Measurements from ENCODE around the gene PLA2G4C. TPM values are rescaled to one million over a fixed set of nuclear protein-coding genes. Genes with fewer than 3 reads are reported as not detected.

The PLA2G4C gene
- total RNA-seq, 1 donor from 2014 or later, result 4.0 TPM

DNA sequence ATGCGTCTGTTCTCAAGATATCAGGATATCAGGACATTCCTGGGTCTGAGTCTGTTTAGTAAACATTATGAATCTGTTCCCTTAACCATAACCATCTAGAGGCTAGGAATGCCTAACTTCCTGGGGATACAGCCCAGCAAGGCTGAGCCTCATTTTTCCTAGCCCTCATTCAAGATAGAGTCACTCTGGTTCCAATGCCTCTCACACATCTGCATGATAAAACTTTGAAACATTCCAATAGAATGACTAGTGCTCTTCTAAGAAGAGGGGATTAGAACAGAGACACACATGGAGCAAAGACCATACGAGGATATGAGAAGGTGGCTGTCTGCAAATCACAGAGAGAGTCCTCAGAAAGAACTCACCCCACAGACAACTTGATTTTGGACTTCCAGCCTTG, 46.1 kb downstream of the PLA2G4C start:
- TF ChIP-seq, protein P1, sequence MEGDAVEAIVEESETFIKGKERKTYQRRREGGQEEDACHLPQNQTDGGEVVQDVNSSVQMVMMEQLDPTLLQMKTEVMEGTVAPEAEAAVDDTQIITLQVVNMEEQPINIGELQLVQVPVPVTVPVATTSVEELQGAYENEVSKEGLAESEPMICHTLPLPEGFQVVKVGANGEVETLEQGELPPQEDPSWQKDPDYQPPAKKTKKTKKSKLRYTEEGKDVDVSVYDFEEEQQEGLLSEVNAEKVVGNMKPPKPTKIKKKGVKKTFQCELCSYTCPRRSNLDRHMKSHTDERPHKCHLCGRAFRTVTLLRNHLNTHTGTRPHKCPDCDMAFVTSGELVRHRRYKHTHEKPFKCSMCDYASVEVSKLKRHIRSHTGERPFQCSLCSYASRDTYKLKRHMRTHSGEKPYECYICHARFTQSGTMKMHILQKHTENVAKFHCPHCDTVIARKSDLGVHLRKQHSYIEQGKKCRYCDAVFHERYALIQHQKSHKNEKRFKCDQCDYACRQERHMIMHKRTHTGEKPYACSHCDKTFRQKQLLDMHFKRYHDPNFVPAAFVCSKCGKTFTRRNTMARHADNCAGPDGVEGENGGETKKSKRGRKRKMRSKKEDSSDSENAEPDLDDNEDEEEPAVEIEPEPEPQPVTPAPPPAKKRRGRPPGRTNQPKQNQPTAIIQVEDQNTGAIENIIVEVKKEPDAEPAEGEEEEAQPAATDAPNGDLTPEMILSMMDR (IDR thresholded peaks at IDR 0.05), result no peak
- peaks cover 7% of the 10 kb centered on the region for H3K9me3 Mint-ChIP-seq (ENCODE audit: low read depth)
- H3K36me3 Mint-ChIP-seq (ENCODE audit: low read depth), result no peaks in the 10 kb centered on the region
- H3K27ac Mint-ChIP-seq (ENCODE audit: unreplicated experiment), result no peak overlapping the region
- no peak for DNase-seq (ENCODE audit: low spot score)
- no peak overlapping the region for H3K4me3 Mint-ChIP-seq (ENCODE audit: unreplicated experiment)
- peaks cover 16% of the 10 kb centered on the region for H3K27me3 Mint-ChIP-seq (ENCODE audit: low read depth)
- no peaks in the 10 kb centered on the region for H3K4me1 Mint-ChIP-seq (ENCODE audit: low read depth)

DNA sequence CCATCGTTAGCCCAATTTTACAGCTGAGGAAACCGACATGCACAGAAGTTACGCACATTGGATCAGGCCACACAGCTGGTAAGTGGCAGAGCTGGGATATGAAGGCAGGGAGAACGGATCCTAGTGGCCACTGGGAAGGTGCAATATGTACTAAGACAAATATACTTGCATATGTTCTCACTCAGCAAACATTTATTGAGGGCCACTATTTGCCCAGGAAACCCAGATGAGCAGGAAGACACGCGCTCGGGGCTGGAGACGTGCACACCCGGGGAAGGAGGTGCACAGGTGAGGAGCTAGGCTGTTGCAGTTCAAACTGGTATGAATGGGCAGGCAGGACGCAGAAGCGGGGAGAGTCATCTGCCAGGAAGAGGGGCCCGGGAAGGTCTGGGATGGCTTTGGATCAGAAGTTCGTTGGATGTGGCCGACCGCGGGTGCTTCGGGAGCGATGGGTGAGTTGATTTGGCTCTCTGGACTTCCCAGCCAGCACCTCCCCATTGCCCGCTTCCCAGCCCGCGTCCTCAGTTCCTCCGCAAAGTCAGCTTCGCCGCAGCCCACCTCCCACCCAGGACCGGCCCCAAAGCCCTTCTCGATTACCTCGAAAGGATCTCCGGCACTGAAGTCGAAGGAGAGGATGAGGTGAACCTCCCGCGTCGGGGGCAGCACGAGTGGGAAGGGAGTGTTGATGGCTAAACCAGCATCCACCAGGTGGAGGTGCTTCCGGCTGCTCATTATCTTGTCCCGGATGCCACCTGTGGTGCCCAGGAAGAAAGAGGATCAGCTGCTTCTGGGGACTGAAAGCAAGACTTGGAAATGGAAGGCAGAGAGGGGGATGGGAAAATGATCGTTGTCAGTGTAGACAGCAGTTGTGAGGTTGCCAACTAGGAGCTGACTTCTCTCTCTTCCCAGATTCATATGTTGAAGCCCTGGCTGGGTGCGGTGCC, 48.9 kb downstream of the PLA2G4C start:
- H3K4me3 Mint-ChIP-seq (ENCODE audit: unreplicated experiment), result no peak overlapping the region
- no peaks in the 10 kb centered on the region for H3K4me1 Mint-ChIP-seq (ENCODE audit: low read depth)
- H3K36me3 Mint-ChIP-seq (ENCODE audit: low read depth), result no peaks in the 10 kb centered on the region
- TF ChIP-seq, protein P1 (IDR thresholded peaks at IDR 0.05), result no peak
- peaks cover 19% of the 10 kb centered on the region for H3K27me3 Mint-ChIP-seq (ENCODE audit: low read depth)
- no peak overlapping the region for H3K27ac Mint-ChIP-seq (ENCODE audit: unreplicated experiment)
- peak; percentile 75 for DNase-seq (ENCODE audit: low spot score)
- peaks cover 7% of the 10 kb centered on the region for H3K9me3 Mint-ChIP-seq (ENCODE audit: low read depth)

DNA sequence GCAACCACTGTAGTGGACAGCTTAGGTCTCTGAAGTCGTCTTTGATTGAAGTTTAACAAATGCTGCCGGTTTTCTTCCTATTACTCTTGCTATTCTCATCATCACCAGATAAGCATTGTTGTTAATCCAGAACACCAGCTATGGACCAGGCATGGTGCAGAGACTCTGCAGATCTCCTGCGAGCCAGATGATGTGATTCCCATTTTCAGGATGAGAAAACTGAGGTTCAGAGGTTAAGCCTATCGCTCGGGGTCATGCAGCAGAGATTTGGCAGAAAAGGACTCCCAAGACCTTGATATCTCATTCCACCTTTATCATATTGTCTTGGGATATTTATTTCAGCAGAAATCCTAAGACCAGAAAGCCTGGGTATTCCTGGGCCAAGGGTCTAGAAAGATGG, 50.2 kb downstream of the PLA2G4C start:
- no peak overlapping the region for H3K27ac Mint-ChIP-seq (ENCODE audit: unreplicated experiment)
- no peaks in the 10 kb centered on the region for H3K4me1 Mint-ChIP-seq (ENCODE audit: low read depth)
- no peak overlapping the region for H3K4me3 Mint-ChIP-seq (ENCODE audit: unreplicated experiment)
- H3K27me3 Mint-ChIP-seq (ENCODE audit: low read depth), result peaks cover 19% of the 10 kb centered on the region
- no peaks in the 10 kb centered on the region for H3K36me3 Mint-ChIP-seq (ENCODE audit: low read depth)
- peaks cover 7% of the 10 kb centered on the region for H3K9me3 Mint-ChIP-seq (ENCODE audit: low read depth)
- no peak for DNase-seq (ENCODE audit: low spot score)
- TF ChIP-seq, protein P1 (IDR thresholded peaks at IDR 0.05), result no peak

DNA sequence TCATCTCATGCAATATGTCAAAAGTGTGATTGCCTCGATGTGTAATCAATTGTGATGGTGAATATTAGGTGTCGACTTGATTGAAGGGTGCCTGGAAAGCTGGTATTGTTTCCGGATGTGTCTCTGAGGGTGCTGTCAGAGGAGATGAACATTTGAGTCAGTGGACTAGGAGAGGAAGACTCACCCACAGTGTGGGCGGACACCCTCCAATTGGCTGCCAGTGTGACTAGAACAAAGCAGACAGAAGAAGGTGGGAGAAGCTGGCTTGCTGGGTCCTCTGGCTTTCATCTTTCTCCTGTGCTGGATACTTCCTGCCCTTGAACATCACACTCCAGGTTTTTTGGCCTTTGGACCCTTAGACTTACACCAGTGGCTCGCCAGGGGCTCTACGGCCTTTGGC, 51.3 kb downstream of the PLA2G4C start:
- no peak overlapping the region for H3K27ac Mint-ChIP-seq (ENCODE audit: unreplicated experiment)
- no peaks in the 10 kb centered on the region for H3K9me3 Mint-ChIP-seq (ENCODE audit: low read depth)
- no peaks in the 10 kb centered on the region for H3K36me3 Mint-ChIP-seq (ENCODE audit: low read depth)
- TF ChIP-seq, protein P1 (IDR thresholded peaks at IDR 0.05), result no peak
- DNase-seq (ENCODE audit: low spot score), result peak; percentile 15
- no peaks in the 10 kb centered on the region for H3K4me1 Mint-ChIP-seq (ENCODE audit: low read depth)
- H3K27me3 Mint-ChIP-seq (ENCODE audit: low read depth), result peaks cover 18% of the 10 kb centered on the region
- H3K4me3 Mint-ChIP-seq (ENCODE audit: unreplicated experiment), result no peak overlapping the region

DNA sequence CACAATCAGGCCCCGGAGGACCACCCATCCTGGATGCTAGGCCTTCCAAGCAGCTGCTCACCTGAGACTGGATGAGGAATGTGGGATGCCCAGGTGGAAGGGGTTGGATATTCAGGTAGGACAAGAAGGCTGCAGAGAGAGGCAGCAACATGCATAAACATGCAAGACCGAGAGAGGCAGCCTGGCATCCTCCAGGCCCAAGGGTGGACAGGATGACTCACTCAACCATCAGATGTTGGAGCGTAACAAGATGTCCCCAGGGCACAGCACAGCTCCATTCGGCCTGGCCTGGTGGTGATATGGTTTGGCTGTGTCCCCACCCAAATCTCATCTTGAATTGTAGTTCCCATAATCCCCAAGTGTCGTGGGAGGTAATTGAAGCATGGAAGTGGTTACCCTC, 56.8 kb downstream of the PLA2G4C start:
- H3K4me3 Mint-ChIP-seq (ENCODE audit: unreplicated experiment), result no peak overlapping the region

More for the DNA sequence above, 56.8 kb downstream of the PLA2G4C start:
- DNase-seq (ENCODE audit: low spot score), result no peak
- TF ChIP-seq, protein P1 (IDR thresholded peaks at IDR 0.05), result no peak
- H3K27me3 Mint-ChIP-seq (ENCODE audit: low read depth), result peaks cover 9% of the 10 kb centered on the region
- peaks cover 4% of the 10 kb centered on the region for H3K9me3 Mint-ChIP-seq (ENCODE audit: low read depth)
- H3K36me3 Mint-ChIP-seq (ENCODE audit: low read depth), result no peaks in the 10 kb centered on the region
- no peaks in the 10 kb centered on the region for H3K4me1 Mint-ChIP-seq (ENCODE audit: low read depth)
- no peak overlapping the region for H3K27ac Mint-ChIP-seq (ENCODE audit: unreplicated experiment)
